ENCODE results near the gene COA7.
"Not testable (repeated sequence)": the region's sequence is repeated elsewhere in the genome, so short reads cannot be mapped to it uniquely, and the experiment has no call there.

Gene COA7

DNA sequence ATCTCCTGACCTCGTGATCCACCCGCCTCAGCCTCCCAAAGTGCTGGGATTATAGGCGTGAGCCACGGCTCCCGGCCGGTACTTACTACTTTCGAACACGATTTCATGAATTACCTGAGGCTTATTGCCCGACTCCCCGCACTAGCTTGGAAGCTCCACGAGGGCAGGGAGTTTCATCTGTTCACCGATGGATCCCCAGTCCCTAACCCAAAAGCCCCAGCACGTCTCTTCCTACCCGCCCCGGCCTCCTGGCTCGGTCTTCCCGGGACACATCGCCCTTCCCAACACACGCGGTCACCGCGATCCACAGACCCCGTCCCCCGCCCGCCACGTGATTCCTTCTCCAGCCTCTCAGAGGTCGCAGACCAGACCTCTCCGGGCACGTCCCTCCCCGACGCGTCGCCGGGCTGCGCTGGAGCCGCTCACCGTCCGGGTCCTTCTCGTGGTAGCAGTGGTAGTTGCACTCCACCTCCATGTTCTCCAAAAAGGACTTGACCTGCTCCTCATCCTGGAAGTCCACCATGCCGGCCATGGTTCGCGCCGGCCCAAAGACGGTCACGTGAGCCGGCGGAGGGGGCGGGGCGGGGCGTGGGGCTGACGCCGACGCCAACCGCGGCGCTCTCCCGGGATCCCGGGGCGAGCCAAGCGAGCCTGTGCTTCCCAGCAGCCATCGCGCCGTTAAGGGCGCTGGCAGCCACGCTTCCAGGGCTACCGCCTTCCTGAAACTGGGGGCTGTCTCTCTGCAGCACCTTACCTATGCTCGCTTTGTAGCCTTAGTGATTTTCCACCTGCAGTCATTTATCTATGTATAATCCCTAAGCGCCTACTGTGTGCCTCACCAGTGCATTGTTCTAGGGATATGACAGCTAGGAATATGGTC lies at the start of gene COA7:
Gene COA7 (minus strand): TSS at position 553 of the 880 bp plus-strand sequence. CDS start 21 bp downstream, at position 532.
- H3K36me3 ChIP-seq (ENCODE audit: insufficient read depth, insufficient read length, low read length), result peaks cover 34% of the 10 kb centered on the region
- peak; percentile 81 for DNase-seq (ENCODE audit: low read depth, low spot score)
- peak within 1 kb of the TSS; percentile 95 for H3K9ac ChIP-seq (ENCODE audit: insufficient read length, low read depth)
- H3K27me3 ChIP-seq (ENCODE audit: insufficient read depth, insufficient read length), result no peaks in the 10 kb centered on the region
- peaks cover 3% of the 10 kb centered on the region for H3K4me1 ChIP-seq (ENCODE audit: insufficient read depth, insufficient read length)
- TF ChIP-seq YY1 (IDR thresholded peaks at IDR 0.05; ENCODE audit: insufficient read depth, insufficient read length) (peak; percentile 70), ZNF274 (IDR thresholded peaks at IDR 0.05; ENCODE audit: low read depth, low read length) (no peak)
- H3K4me3 ChIP-seq (ENCODE audit: insufficient read length, low read depth), result peak within 1 kb of the TSS; percentile 81
- H3K9me3 ChIP-seq (ENCODE audit: insufficient read depth, low read length), result no peaks in the 10 kb centered on the region

DNA sequence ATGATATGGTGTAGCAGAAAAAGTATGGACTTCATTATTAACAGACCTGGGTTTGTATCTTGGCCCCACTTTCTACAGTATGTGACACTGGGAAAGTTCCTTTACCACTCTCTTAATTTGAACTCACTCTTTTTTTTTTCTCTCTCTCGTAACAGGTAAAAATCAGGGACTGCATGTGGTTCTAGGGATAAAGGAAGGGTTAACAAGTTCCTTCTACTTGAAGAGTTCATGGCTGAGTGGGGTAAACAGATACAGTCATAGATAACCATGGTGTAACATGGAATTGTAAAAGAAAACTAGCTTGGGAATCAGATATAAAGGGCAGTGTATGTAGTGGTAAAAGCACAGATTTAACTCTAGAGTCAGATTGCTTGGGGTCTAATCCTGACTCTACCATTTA lies 49.3 kb upstream of the COA7 start:
- TF ChIP-seq YY1 (IDR thresholded peaks at IDR 0.05; ENCODE audit: insufficient read depth, insufficient read length) (no peak), ZNF274 (IDR thresholded peaks at IDR 0.05; ENCODE audit: low read depth, low read length) (no peak), SUZ12 (IDR thresholded peaks at IDR 0.05; ENCODE audit: extremely low read depth, insufficient read depth, insufficient read length) (no peak)
- no peaks in the 10 kb centered on the region for H3K4me1 ChIP-seq (ENCODE audit: insufficient read depth, insufficient read length)
- H3K27me3 ChIP-seq (ENCODE audit: insufficient read depth, insufficient read length), result no peaks in the 10 kb centered on the region
- no peak for DNase-seq (ENCODE audit: low read depth, low spot score)
- H3K4me3 ChIP-seq (ENCODE audit: insufficient read length, low read depth), result no peak overlapping the region
- H3K9me3 ChIP-seq (ENCODE audit: insufficient read depth, low read length), result 0 out of 2 replicates have a peak, but pooled peaks cover under 1% of the 10 kb centered on the region
- no peak overlapping the region for H3K9ac ChIP-seq (ENCODE audit: insufficient read length, low read depth)
- no peaks in the 10 kb centered on the region for H3K36me3 ChIP-seq (ENCODE audit: insufficient read depth, insufficient read length, low read length)

DNA sequence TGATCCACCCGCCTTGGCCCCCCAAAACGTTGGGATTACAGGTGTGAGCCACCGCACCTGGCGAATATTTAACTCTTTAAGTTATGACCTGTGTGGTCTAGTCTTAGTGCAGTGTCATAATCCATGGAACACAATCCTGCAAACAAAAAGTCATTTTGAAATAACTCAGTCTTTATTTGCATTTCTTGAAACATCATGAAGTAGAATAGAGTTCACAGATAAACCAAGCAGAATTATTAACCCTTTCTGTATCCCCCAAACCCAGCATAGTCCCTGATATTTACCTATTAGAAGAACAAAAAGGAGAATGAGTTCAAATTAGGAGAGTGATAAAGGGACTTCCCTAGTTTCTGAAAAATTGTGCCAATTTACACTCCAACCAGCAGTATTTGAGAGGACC lies 48.0 kb upstream of the COA7 start:
- Histone ChIP-seq H3K9ac (ENCODE audit: insufficient read length, low read depth) (no peak overlapping the region), H3K9me3 (ENCODE audit: insufficient read depth, low read length) (peaks cover 14% of the 10 kb centered on the region), H3K27me3 (ENCODE audit: insufficient read depth, insufficient read length) (no peaks in the 10 kb centered on the region), H3K36me3 (ENCODE audit: insufficient read depth, insufficient read length, low read length) (no peaks in the 10 kb centered on the region), H3K4me1 (ENCODE audit: insufficient read depth, insufficient read length) (no peaks in the 10 kb centered on the region), H3K4me3 (ENCODE audit: insufficient read length, low read depth) (no peak overlapping the region)
- TF ChIP-seq ZNF274 (IDR thresholded peaks at IDR 0.05; ENCODE audit: low read depth, low read length) (no peak), YY1 (IDR thresholded peaks at IDR 0.05; ENCODE audit: insufficient read depth, insufficient read length) (no peak), SUZ12 (IDR thresholded peaks at IDR 0.05; ENCODE audit: extremely low read depth, insufficient read depth, insufficient read length) (no peak)
- DNase-seq (ENCODE audit: low read depth, low spot score), result no peak

DNA sequence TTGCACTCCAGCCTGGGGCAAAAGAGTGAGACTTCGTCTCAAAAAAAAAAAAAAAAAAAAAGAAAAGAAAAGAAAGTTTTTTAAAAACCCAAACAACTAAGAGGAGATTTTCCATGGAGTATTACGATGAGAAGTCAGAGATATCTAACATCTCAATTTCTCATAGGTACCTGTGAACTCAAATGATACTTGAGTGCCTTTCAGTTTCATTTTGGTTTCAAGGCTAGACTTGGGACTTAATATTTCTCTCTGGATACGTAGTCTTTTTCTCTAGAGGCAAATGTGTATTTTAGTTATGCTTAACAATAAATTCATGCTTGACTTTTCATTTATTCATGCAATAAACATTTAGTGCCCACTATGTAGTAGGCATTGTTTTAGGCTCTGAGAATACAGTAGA lies 43.1 kb upstream of the COA7 start:
- peaks cover 14% of the 10 kb centered on the region for H3K9me3 ChIP-seq (ENCODE audit: insufficient read depth, low read length)
- no peaks in the 10 kb centered on the region for H3K36me3 ChIP-seq (ENCODE audit: insufficient read depth, insufficient read length, low read length)
- H3K9ac ChIP-seq (ENCODE audit: insufficient read length, low read depth), result no peak overlapping the region
- no peaks in the 10 kb centered on the region for H3K4me1 ChIP-seq (ENCODE audit: insufficient read depth, insufficient read length)
- no peak overlapping the region for H3K4me3 ChIP-seq (ENCODE audit: insufficient read length, low read depth)
- no peak for DNase-seq (ENCODE audit: low read depth, low spot score)
- no peaks in the 10 kb centered on the region for H3K27me3 ChIP-seq (ENCODE audit: insufficient read depth, insufficient read length)
- TF ChIP-seq YY1 (IDR thresholded peaks at IDR 0.05; ENCODE audit: insufficient read depth, insufficient read length) (no peak), ZNF274 (IDR thresholded peaks at IDR 0.05; ENCODE audit: low read depth, low read length) (no peak), SUZ12 (IDR thresholded peaks at IDR 0.05; ENCODE audit: extremely low read depth, insufficient read depth, insufficient read length) (no peak)

DNA sequence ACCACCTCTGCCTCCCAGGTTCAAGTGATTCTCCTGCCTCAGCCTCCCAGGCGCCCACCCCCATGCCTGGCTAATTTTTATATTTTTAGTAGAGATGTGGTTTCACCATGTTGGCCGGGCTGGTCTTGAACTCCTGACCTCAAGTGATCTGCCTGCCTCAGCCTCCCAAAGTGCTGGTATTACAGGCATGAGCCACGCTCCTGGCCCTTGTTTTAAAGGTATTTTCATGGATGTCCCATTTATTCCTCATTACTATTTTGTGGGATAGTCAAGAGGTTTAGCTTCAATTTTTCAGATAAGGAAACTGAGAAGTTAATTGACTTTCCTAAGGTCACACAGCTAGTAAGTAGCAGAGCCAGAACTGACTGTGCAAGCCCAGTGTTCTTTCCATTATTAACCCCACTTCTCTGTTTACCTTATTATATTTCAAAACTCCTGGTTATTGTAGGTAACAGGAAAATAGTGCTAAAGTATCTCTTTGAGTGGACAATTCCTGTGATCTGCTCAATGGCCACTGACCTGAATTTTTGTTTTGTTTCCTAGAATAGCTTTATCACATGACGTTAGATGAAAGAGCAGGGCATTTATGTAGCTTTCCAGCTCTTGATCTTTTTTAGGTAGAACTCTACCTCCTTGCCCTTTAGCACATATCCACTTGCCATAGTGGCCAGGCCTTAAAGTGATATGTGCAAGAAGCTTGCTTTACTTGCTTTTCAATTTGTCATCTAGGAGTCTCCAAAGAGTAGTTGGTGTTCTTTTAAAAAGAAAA lies 41.7 kb upstream of the COA7 start:
- Histone ChIP-seq H3K4me1 (ENCODE audit: insufficient read depth, insufficient read length) (no peaks in the 10 kb centered on the region), H3K27me3 (ENCODE audit: insufficient read depth, insufficient read length) (no peaks in the 10 kb centered on the region), H3K4me3 (ENCODE audit: insufficient read length, low read depth) (no peak overlapping the region), H3K9me3 (ENCODE audit: insufficient read depth, low read length) (peaks cover 14% of the 10 kb centered on the region), H3K36me3 (ENCODE audit: insufficient read depth, insufficient read length, low read length) (no peaks in the 10 kb centered on the region), H3K9ac (ENCODE audit: insufficient read length, low read depth) (no peak overlapping the region)
- no peak for DNase-seq (ENCODE audit: low read depth, low spot score)
- no peak for TF ChIP-seq ZNF274 (IDR thresholded peaks at IDR 0.05; ENCODE audit: low read depth, low read length)
- no peak for TF ChIP-seq SUZ12 (IDR thresholded peaks at IDR 0.05; ENCODE audit: extremely low read depth, insufficient read depth, insufficient read length)
- no peak for TF ChIP-seq YY1 (IDR thresholded peaks at IDR 0.05; ENCODE audit: insufficient read depth, insufficient read length)

DNA sequence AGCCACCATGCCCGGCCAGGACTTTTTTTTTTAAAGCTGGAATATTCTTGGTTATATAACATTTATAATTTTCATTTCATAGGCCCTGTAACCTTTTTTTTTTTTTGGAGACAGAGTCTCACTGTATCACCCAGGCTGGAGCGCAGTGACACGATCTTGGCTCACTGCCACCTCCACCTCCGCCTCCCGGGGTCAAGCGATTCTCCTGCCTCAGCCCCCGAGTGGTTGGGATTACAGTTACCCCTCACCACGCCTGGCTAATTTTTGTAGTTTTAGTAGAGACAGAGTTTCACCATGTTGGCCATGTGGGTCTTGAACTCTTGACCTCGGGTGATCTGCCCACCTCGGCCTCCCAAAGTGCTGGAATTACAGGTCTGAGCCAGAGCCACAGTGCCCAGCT lies 40.7 kb upstream of the COA7 start:
- no peak for TF ChIP-seq SUZ12 (IDR thresholded peaks at IDR 0.05; ENCODE audit: extremely low read depth, insufficient read depth, insufficient read length)
- Histone ChIP-seq H3K36me3 (ENCODE audit: insufficient read depth, insufficient read length, low read length) (no peaks in the 10 kb centered on the region), H3K4me3 (ENCODE audit: insufficient read length, low read depth) (no peak overlapping the region), H3K9ac (ENCODE audit: insufficient read length, low read depth) (no peak overlapping the region), H3K27me3 (ENCODE audit: insufficient read depth, insufficient read length) (no peaks in the 10 kb centered on the region), H3K4me1 (ENCODE audit: insufficient read depth, insufficient read length) (no peaks in the 10 kb centered on the region), H3K9me3 (ENCODE audit: insufficient read depth, low read length) (peaks cover 14% of the 10 kb centered on the region)
- DNase-seq (ENCODE audit: low read depth, low spot score), result no peak

DNA sequence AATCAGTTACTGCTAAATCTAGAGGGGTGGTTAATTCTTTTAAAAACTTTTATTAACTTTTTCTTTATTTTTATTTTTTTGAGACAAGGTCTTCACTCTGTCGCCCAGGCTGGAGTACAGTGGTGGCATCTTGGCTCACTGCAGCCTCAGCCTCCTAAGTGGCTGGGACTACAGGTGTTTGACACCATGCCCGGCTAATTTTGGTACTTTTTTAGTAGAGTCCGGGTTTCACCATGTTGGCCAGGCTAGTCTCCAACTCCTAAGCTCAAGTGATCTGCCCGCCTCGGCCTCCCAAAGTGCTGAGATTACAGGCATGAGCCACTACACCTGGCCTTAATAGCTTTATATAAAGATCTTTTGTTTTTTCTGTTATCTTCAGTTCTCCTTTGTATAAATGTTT lies 40.0 kb upstream of the COA7 start:
- Histone ChIP-seq H3K9ac (ENCODE audit: insufficient read length, low read depth) (no peak overlapping the region), H3K4me3 (ENCODE audit: insufficient read length, low read depth) (no peak overlapping the region), H3K9me3 (ENCODE audit: insufficient read depth, low read length) (peaks cover 14% of the 10 kb centered on the region), H3K36me3 (ENCODE audit: insufficient read depth, insufficient read length, low read length) (peaks cover 3% of the 10 kb centered on the region), H3K4me1 (ENCODE audit: insufficient read depth, insufficient read length) (no peaks in the 10 kb centered on the region), H3K27me3 (ENCODE audit: insufficient read depth, insufficient read length) (no peaks in the 10 kb centered on the region)
- no peak for TF ChIP-seq ZNF274 (IDR thresholded peaks at IDR 0.05; ENCODE audit: low read depth, low read length)
- TF ChIP-seq YY1 (IDR thresholded peaks at IDR 0.05; ENCODE audit: insufficient read depth, insufficient read length), result no peak
- TF ChIP-seq SUZ12 (IDR thresholded peaks at IDR 0.05; ENCODE audit: extremely low read depth, insufficient read depth, insufficient read length), result no peak
- DNase-seq (ENCODE audit: low read depth, low spot score), result no peak

DNA sequence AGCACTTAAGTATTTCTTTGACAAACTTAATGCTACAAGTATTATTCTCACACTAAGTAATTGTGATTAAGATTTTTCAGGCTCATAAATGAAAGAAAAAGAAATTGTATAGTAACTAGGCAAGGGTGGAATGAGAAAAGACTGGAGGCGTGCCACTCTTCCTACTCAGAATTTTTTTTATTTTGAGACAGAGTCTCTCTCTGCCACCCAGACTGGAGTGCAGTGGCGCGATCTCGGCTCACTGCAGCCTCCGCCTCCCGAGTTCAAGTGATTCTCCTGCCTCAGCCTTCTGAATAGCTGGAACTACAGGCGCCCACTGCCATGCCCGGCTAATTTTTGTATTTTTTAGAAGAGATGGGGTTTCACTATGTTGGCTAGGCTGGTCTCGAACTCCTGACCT lies 37.2 kb upstream of the COA7 start:
- peaks cover 16% of the 10 kb centered on the region for H3K36me3 ChIP-seq (ENCODE audit: insufficient read depth, insufficient read length, low read length)
- DNase-seq (ENCODE audit: low read depth, low spot score); H3K9me3 ChIP-seq (ENCODE audit: insufficient read depth, low read length); H3K4me3 ChIP-seq (ENCODE audit: insufficient read length, low read depth); H3K4me1 ChIP-seq (ENCODE audit: insufficient read depth, insufficient read length); H3K9ac ChIP-seq (ENCODE audit: insufficient read length, low read depth); H3K27me3 ChIP-seq (ENCODE audit: insufficient read depth, insufficient read length): not testable (repeated sequence)
